Endothelial cell of umbilical vein (primary cell): ENCODE data around the gene TEX101.

ENCODE experiments used
- EZH2 ChIP-seq: IDR thresholded peaks from 2 replicates; pipeline ENCODE4 v1.6.1; 2012; ENCODE audit warnings: borderline replicate concordance, low read depth, mild to moderate bottlenecking, moderate library complexity, low read length, inconsistent platforms; ENCODE audit not compliant: severe bottlenecking
- MYC ChIP-seq: IDR thresholded peaks from one replicate; pipeline ENCODE4 v1.6.1; 2011; ENCODE audit warnings: mild to moderate bottlenecking, low read depth, low read length
- POLR2A ChIP-seq: IDR thresholded peaks from 2 replicates; pipeline ENCODE4 v1.6.1; 2012; ENCODE audit warnings: low read depth, mild to moderate bottlenecking, control low read depth, low read length
- POLR2AphosphoS5 ChIP-seq: IDR thresholded peaks from 2 replicates; pipeline ENCODE4 v1.6.1; 2012; ENCODE audit warnings: low read depth, mild to moderate bottlenecking, control low read depth, low read length, moderate library complexity; ENCODE audit not compliant: insufficient read depth
- TF ChIP-seq, protein P1 (sequence below), 2 donors: IDR thresholded peaks; 1 replicate in 1 of 2; 2 replicates in 1 of 2; pipeline ENCODE4 v1.5.1; 2011; ENCODE audit warnings: low read length in 2 of 2, mild to moderate bottlenecking in 2 of 2, moderate library complexity in 2 of 2, control low read depth in 1 of 2, inconsistent platforms in 1 of 2, low read depth in 1 of 2; ENCODE audit not compliant: insufficient read depth in 1 of 2; ENCODE audit errors: extremely low read depth in 1 of 2

DNA sequence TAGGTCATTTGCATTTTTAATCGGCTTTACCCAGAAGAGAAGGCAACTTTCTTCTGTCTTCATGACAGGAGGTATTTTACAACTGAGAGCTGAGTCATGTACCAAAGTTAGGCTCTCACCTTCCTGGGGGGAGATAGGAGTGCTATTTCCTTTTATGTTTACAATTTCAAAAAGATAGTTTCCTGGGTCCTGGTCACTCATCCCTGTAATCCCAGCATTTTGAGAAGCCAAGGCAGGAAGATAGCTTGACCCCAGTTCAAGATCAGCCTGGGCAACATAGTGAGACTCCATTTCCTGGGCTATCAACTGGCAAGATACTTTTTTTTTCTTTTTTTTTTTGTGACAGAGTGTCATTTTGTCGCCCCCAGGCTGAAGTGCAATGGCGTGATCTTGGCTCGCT, 43.1 kb downstream of the TEX101 start:
- TF ChIP-seq POLR2A: no peak
- TF ChIP-seq, protein P1, sequence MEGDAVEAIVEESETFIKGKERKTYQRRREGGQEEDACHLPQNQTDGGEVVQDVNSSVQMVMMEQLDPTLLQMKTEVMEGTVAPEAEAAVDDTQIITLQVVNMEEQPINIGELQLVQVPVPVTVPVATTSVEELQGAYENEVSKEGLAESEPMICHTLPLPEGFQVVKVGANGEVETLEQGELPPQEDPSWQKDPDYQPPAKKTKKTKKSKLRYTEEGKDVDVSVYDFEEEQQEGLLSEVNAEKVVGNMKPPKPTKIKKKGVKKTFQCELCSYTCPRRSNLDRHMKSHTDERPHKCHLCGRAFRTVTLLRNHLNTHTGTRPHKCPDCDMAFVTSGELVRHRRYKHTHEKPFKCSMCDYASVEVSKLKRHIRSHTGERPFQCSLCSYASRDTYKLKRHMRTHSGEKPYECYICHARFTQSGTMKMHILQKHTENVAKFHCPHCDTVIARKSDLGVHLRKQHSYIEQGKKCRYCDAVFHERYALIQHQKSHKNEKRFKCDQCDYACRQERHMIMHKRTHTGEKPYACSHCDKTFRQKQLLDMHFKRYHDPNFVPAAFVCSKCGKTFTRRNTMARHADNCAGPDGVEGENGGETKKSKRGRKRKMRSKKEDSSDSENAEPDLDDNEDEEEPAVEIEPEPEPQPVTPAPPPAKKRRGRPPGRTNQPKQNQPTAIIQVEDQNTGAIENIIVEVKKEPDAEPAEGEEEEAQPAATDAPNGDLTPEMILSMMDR (IDR thresholded peaks at IDR 0.05; ENCODE audit: extremely low read depth in 1 of 2, insufficient read depth in 1 of 2, low read depth in 1 of 2, low read length in 2 of 2): no peak
- TF ChIP-seq MYC: no peak
- no peak for TF ChIP-seq POLR2AphosphoS5
- TF ChIP-seq EZH2: no peak
